Mammary epithelial cell (primary cell): ENCODE measurements around the gene BBS12.

ENCODE experiments used
- CTCF ChIP-seq, 2 donors: IDR thresholded peaks in 1 of 2; conservative IDR thresholded peaks in 1 of 2; 2 replicates each; pipeline ENCODE4 v1.5.1; 2011 to 2012; ENCODE audit warnings: inconsistent platforms in 2 of 2, low read length in 2 of 2, mild to moderate bottlenecking in 2 of 2, control low read depth in 1 of 2, low read depth in 1 of 2; ENCODE audit not compliant: insufficient read depth in 1 of 2; ENCODE audit errors: extremely low read depth in 1 of 2
- EZH2 ChIP-seq: IDR thresholded peaks from 2 replicates; pipeline ENCODE4 v1.6.1; 2012; ENCODE audit warnings: low read length, inconsistent platforms, borderline replicate concordance

DNA sequence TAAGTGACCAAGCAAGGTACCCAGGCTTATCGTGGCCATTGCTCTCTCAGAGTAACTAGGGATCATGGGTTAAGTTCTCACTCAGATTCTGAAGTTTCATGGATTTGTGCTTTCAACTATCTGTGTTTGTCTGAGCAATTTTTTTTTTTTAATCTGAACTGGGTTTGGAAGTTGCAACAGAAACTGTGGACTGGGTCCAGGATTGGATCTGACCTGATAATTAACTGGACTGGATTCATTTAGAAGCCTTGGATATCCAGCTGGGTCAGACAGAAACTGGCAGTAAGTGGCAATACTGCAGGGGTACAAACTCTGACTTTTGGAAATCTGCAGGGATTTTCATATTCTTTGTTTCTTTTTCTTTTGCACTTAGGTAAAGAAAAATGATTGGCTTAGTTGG is 55.4 kb downstream of the BBS12 start:
- TF ChIP-seq CTCF (conservative IDR thresholded peaks at IDR 0.05 in 1 of 2, IDR thresholded peaks at IDR 0.05 in 1 of 2; ENCODE audit: extremely low read depth in 1 of 2, insufficient read depth in 1 of 2, low read depth in 1 of 2, low read length in 2 of 2) (no peak), EZH2 (no peak)
